Hepatocyte (in vitro differentiated cells): ENCODE measurements around the gene FAM32A. TPM values are rescaled to one million over a fixed set of nuclear protein-coding genes. Genes with fewer than 3 reads are reported as not detected.
A peak's percentile ranks its signal among the peaks of the same experiment; 100 is the strongest.

ENCODE experiments used
- DNase-seq: peaks from one replicate; pipeline ENCODE4 v3.0.0-alpha.2; 2016; ENCODE audit warnings: low spot score
- H2AFZ ChIP-seq: fragments of 200-600 bp; sonication (generic); 2 replicates; pipeline ENCODE4 v1.6.0; 2016; ENCODE audit warnings: antibody characterized with exemption, mild to moderate bottlenecking
- H3K27ac ChIP-seq: fragments of 200-600 bp; sonication (generic); 2 replicates; pipeline ENCODE4 v1.5.1; 2016; ENCODE audit warnings: mild to moderate bottlenecking
- H3K27me3 ChIP-seq: fragments of 200-600 bp; sonication (generic); 2 replicates; pipeline ENCODE4 v1.6.1; 2016
- H3K36me3 ChIP-seq: fragments of 200-600 bp; sonication (generic); replicated peaks from 2 replicates; pipeline ENCODE4 v1.5.1; 2016; ENCODE audit warnings: low read depth; ENCODE audit not compliant: insufficient read depth
- H3K4me1 ChIP-seq: fragments of 200-600 bp; sonication (generic); 2 replicates; pipeline ENCODE4 v1.5.1; 2016; ENCODE audit warnings: mild to moderate bottlenecking, moderate library complexity; ENCODE audit not compliant: insufficient read depth
- H3K4me2 ChIP-seq: fragments of 200-600 bp; sonication (generic); 2 replicates; pipeline ENCODE4 v1.6.0; 2016
- H3K4me3 ChIP-seq: fragments of 200-600 bp; sonication (generic); 2 replicates; pipeline ENCODE4 v1.5.1; 2016; ENCODE audit warnings: mild to moderate bottlenecking
- H3K79me2 ChIP-seq: fragments of 200-600 bp; sonication (generic); 2 replicates; pipeline ENCODE4 v1.6.0; 2017; ENCODE audit warnings: mild to moderate bottlenecking
- H3K9me2 ChIP-seq: fragments of 200-600 bp; sonication (generic); replicated peaks from 2 replicates; pipeline ENCODE4 v1.6.0; 2017; ENCODE audit warnings: mild to moderate bottlenecking; ENCODE audit not compliant: insufficient read depth
- H3K9me3 ChIP-seq: fragments of 200-600 bp; sonication (generic); 2 replicates; pipeline ENCODE4 v1.5.1; 2016; ENCODE audit warnings: low read depth, mild to moderate bottlenecking
- H4K20me1 ChIP-seq: fragments of 200-600 bp; sonication (generic); 2 replicates; pipeline ENCODE4 v1.6.0; 2016; ENCODE audit warnings: mild to moderate bottlenecking; ENCODE audit not compliant: insufficient read depth, poor library complexity, severe bottlenecking
- EZH2 ChIP-seq: fragments of 200-600 bp; sonication (generic); IDR thresholded peaks from 2 replicates; pipeline ENCODE4 v1.6.1; 2016; ENCODE audit warnings: antibody characterized with exemption, mild to moderate bottlenecking, borderline replicate concordance
- EZH2phosphoT487 ChIP-seq: fragments of 200-600 bp; sonication (generic); IDR thresholded peaks from one replicate; pipeline ENCODE4 v1.6.1; 2018; ENCODE audit warnings: antibody characterized with exemption, mild to moderate bottlenecking, low read depth, moderate library complexity; ENCODE audit not compliant: unreplicated experiment, severe bottlenecking
- WGBS: methylation state at CpG from one replicate; pipeline ENCODE4 v1.1.6; 2016; ENCODE audit warnings: low lambda C conversion rate; ENCODE audit errors: missing lambda C conversion rate; 5-methylcytosine and 5-hydroxymethylcytosine counted together
- polyA plus RNA-seq: library from polyadenylated mRNA; unstranded; fragments of >200 nt; fragmentation: Nextera tagmentation; extraction: Ambion mirVana; gene quantifications from 2 replicates; pipeline ENCODE4 v1.2.1, GENCODE V29; 2016
- total RNA-seq: library from RNA; depleted of rRNA; stranded (reverse); fragments of >200 nt; gene quantifications from 2 replicates; pipeline ENCODE4 v1.2.3, GENCODE V29; 2014
- TF ChIP-seq, protein P1 (sequence below): fragments of 200-600 bp; sonication (generic); IDR thresholded peaks from 2 replicates; pipeline ENCODE4 v1.5.1; 2016; ENCODE audit warnings: antibody characterized with exemption, mild to moderate bottlenecking; ENCODE audit not compliant: poor library complexity

Gene FAM32A
- total and polyA plus RNA-seq, 2 experiments from 2014 or later, result 132 to 154 TPM

DNA sequence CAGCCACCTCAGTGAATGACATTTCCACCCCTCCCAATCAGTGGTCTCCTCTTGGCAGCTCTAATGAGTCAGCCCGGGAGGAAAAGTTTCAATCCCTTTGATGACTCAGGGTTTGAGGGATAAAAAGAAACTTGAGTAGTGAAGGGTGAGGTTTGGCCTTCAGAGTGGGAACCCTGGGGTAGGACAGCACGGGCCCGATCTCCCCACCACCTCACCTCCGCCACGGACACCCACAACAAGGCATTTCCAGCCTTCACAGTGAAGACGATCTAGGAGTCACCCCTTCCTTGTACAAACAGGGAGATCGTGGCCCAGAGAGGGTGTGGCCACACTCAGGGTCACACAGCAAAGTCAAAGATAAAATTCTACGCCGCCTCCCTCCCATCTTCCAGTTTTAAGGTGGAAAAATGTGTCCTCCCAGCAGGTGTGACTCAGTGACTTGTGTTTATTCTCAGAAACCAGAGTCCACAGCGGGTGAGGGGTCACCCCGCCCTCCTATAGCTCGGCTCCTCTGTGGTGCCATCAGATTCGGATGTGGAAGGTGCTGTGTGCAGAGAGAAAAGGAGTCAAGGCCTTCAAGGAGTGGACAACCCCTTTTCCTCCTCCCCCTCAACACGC is 24.2 kb upstream of the FAM32A start:
- no peak overlapping the region for H3K4me3 ChIP-seq
- H3K9me3 ChIP-seq, result no peaks in the 10 kb centered on the region
- H3K9me2 ChIP-seq, result no peaks in the 10 kb centered on the region
- no peak overlapping the region for H2AFZ ChIP-seq
- H3K27ac ChIP-seq, result peak overlapping the region; percentile 67
- TF ChIP-seq, protein P1, sequence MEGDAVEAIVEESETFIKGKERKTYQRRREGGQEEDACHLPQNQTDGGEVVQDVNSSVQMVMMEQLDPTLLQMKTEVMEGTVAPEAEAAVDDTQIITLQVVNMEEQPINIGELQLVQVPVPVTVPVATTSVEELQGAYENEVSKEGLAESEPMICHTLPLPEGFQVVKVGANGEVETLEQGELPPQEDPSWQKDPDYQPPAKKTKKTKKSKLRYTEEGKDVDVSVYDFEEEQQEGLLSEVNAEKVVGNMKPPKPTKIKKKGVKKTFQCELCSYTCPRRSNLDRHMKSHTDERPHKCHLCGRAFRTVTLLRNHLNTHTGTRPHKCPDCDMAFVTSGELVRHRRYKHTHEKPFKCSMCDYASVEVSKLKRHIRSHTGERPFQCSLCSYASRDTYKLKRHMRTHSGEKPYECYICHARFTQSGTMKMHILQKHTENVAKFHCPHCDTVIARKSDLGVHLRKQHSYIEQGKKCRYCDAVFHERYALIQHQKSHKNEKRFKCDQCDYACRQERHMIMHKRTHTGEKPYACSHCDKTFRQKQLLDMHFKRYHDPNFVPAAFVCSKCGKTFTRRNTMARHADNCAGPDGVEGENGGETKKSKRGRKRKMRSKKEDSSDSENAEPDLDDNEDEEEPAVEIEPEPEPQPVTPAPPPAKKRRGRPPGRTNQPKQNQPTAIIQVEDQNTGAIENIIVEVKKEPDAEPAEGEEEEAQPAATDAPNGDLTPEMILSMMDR, result no peak
- no peak for TF ChIP-seq EZH2
- no peak for TF ChIP-seq EZH2phosphoT487
- no peaks in the 10 kb centered on the region for H3K4me1 ChIP-seq
- H3K4me2 ChIP-seq, result peak overlapping the region; percentile 23
- WGBS, result 62% methylated on average over 14 of the region's 14 CpGs
- no peaks in the 10 kb centered on the region for H4K20me1 ChIP-seq
- no peaks in the 10 kb centered on the region for H3K36me3 ChIP-seq
- no peaks in the 10 kb centered on the region for H3K27me3 ChIP-seq
- H3K79me2 ChIP-seq, result no peaks in the 10 kb centered on the region
- DNase-seq, result peak; percentile 43

DNA sequence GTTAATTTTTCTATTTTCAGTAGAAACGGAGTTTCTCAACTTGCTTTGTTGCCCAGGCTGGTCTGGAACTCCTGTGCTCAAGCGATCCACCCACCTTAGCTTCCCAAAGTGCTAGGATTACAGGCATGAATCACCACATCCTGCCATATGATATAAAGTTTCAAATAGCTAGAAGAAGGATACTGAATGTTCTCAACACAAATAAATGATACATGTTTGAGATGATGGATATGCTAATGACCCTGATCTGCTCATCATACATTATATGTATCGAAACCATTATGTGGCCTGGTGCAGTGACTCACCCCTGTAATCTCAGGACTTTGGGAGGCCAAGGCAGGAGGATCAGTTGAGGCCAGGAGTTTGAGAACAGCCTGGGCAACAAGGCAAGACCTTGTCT is 23.4 kb upstream of the FAM32A start:
- TF ChIP-seq, protein P1, result no peak
- TF ChIP-seq EZH2phosphoT487 (no peak), EZH2 (no peak)
- 74% methylated on average over 3 of the region's 3 CpGs for WGBS
- Histone ChIP-seq H3K27me3 (no peaks in the 10 kb centered on the region), H3K27ac (peak overlapping the region; percentile 67), H3K4me3 (no peak overlapping the region), H3K79me2 (no peaks in the 10 kb centered on the region), H2AFZ (no peak overlapping the region), H4K20me1 (no peaks in the 10 kb centered on the region), H3K9me3 (no peaks in the 10 kb centered on the region), H3K4me2 (no peak overlapping the region), H3K4me1 (no peaks in the 10 kb centered on the region), H3K36me3 (no peaks in the 10 kb centered on the region), H3K9me2 (no peaks in the 10 kb centered on the region)
- DNase-seq, result no peak

DNA sequence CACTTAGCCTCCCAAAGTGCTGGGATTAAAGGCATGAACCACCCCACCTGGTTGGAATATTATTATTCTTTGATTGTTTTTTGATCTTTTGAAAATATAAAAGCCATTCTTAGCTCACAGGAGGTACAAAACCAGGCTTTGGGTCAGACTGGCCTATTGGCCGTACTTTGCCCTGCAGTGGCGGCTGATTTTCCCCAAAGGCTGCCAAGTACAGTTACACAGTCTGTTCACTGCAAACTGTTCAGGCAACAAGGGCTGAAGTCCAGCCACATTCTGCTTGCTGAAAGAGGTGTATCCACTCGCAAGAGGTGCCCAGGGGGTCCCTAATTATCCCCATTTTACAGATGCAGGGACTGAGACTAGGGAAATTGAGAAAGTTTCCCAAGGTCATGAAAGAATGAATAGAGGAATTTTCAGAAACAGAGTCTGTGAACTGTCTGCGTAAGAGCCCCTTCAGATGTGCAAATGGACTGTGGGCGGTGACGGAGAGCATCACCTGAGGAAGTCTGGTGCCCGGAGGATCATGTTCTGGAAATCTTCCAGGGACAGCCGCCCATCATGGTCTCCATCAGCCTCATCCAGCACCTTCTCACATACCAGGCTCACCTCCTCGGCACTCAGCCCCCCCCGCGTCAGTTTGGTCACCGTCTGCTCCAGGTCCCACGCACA is 20.9 kb upstream of the FAM32A start:
- no peaks in the 10 kb centered on the region for H3K27me3 ChIP-seq
- H3K4me2 ChIP-seq, result no peak overlapping the region
- H4K20me1 ChIP-seq, result no peaks in the 10 kb centered on the region
- no peak overlapping the region for H3K4me3 ChIP-seq
- WGBS, result 83% methylated on average over 13 of the region's 13 CpGs
- H3K9me2 ChIP-seq, result no peaks in the 10 kb centered on the region
- no peak overlapping the region for H2AFZ ChIP-seq
- no peaks in the 10 kb centered on the region for H3K36me3 ChIP-seq
- no peak overlapping the region for H3K27ac ChIP-seq
- no peak for DNase-seq
- H3K4me1 ChIP-seq, result no peaks in the 10 kb centered on the region
- TF ChIP-seq EZH2, result no peak
- no peak for TF ChIP-seq EZH2phosphoT487
- TF ChIP-seq, protein P1, result no peak
- no peaks in the 10 kb centered on the region for H3K79me2 ChIP-seq
- H3K9me3 ChIP-seq, result no peaks in the 10 kb centered on the region
